OCI-LY1 (cell line): Measurements from ENCODE around the gene PRKACB.

Experiments used
- H2AFZ ChIP-seq: fragments of 200-600 bp; sonication (generic), shearing (Covaris generic); 2 replicates; pipeline ENCODE4 v1.6.0; 2014; ENCODE audit warnings: antibody characterized with exemption, mild to moderate bottlenecking, low read length
- H3F3A ChIP-seq: fragments of 200-600 bp; sonication (generic), shearing (Covaris generic); 2 replicates; pipeline ENCODE4 v1.6.0; 2014; ENCODE audit warnings: mild to moderate bottlenecking, antibody characterized with exemption, low read length, moderate library complexity; ENCODE audit not compliant: insufficient read depth
- H3K27ac ChIP-seq: fragments of 200-600 bp; sonication (generic); 2 replicates; pipeline ENCODE4 v1.5.1; 2014; ENCODE audit warnings: low read length, mixed run types, mild to moderate bottlenecking, low read depth; ENCODE audit not compliant: poor library complexity, severe bottlenecking
- H3K27me3 ChIP-seq: fragments of 200-600 bp; sonication (generic); 2 replicates; pipeline ENCODE4 v1.6.0; 2014; ENCODE audit warnings: antibody characterized with exemption, mild to moderate bottlenecking, low read length, moderate library complexity; ENCODE audit not compliant: insufficient read depth
- H3K36me3 ChIP-seq: fragments of 200-600 bp; sonication (generic); 2 replicates; pipeline ENCODE4 v1.6.1; 2014; ENCODE audit warnings: mild to moderate bottlenecking, antibody characterized with exemption, low read length, moderate library complexity, mixed read lengths; ENCODE audit not compliant: insufficient read depth
- H3K4me1 ChIP-seq: fragments of 200-600 bp; sonication (generic); 2 replicates; pipeline ENCODE4 v1.5.1; 2014; ENCODE audit warnings: mild to moderate bottlenecking, low read length, moderate library complexity; ENCODE audit not compliant: insufficient read depth, severe bottlenecking
- H3K4me2 ChIP-seq: fragments of 200-600 bp; sonication (generic), shearing (Covaris generic); 2 replicates; pipeline ENCODE4 v1.6.1; 2014; ENCODE audit warnings: low read length
- H3K4me3 ChIP-seq: fragments of 200-600 bp; sonication (generic); 2 replicates; pipeline ENCODE4 v1.5.1; 2014; ENCODE audit warnings: low read length, low read depth, mild to moderate bottlenecking, mixed read lengths; ENCODE audit not compliant: poor library complexity, severe bottlenecking
- H3K79me2 ChIP-seq: fragments of 200-600 bp; shearing (Covaris generic); 2 replicates; pipeline ENCODE4 v1.6.1; 2016; ENCODE audit warnings: mixed run types, low read length, mixed read lengths; ENCODE audit not compliant: insufficient read depth
- H3K9ac ChIP-seq: fragments of 200-600 bp; sonication (generic), shearing (Covaris generic); 2 replicates; pipeline ENCODE4 v1.6.1; 2014; ENCODE audit warnings: mild to moderate bottlenecking, low read length, mixed read lengths
- H3K9me2 ChIP-seq: fragments of 200-600 bp; sonication (generic), shearing (Covaris generic); 2 replicates; pipeline ENCODE4 v1.6.1; 2014; ENCODE audit warnings: low read depth, mild to moderate bottlenecking, low read length, mixed read lengths
- H3K9me3 ChIP-seq: fragments of 200-600 bp; shearing (Covaris generic); 2 replicates; pipeline ENCODE4 v1.6.1; 2014; ENCODE audit warnings: low read length, mixed read lengths
- H4K20me1 ChIP-seq: fragments of 200-600 bp; sonication (generic), shearing (Covaris generic); 2 replicates; pipeline ENCODE4 v1.6.0; 2016; ENCODE audit warnings: mild to moderate bottlenecking, low read length; ENCODE audit not compliant: insufficient read depth
- EZH2 ChIP-seq: fragments of 200-600 bp; sonication (generic), shearing (Covaris generic); IDR thresholded peaks from 2 replicates; pipeline ENCODE4 v1.8.0; 2017; ENCODE audit warnings: borderline replicate concordance, mixed run types, mild to moderate bottlenecking, antibody characterized with exemption, low read length, moderate library complexity, mixed read lengths
- TF ChIP-seq, protein P1 (sequence below): fragments of 200-600 bp; sonication (generic), shearing (Covaris generic); IDR thresholded peaks from 2 replicates; pipeline ENCODE4 v1.5.1; 2017; ENCODE audit warnings: mild to moderate bottlenecking, antibody characterized with exemption, low read length, moderate library complexity, mixed read lengths

PRKACB gene

DNA sequence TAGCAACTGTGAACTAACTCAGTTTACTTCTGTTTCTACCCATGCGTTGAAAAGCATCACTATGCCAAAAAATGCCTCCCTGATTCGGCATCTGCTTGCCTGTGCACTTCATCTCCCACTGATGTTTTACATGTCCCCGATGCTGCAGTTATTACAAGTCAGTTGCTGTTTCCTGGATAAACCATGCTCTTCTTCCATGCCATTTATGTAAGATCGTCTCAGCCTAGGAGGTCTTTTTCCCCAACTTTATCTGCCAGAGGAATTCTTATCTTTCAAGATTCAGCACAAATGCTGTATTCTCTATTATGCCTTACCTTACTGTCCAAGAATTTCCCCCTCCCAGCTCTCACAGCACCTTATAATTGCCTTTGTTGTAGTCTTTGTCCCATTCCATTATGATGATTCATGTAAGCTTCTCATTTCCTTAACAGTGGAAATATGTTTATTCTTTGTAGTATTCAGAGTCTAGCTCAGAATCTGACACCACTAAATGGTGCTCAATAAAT lies 30.0 kb downstream of the PRKACB start:
- no peaks in the 10 kb centered on the region for H3K27me3 ChIP-seq
- peaks cover 15% of the 10 kb centered on the region; the same call in 1 of the 2 replicates for H3K36me3 ChIP-seq
- no peak overlapping the region for H3K9ac ChIP-seq
- no peak overlapping the region for H2AFZ ChIP-seq
- H3K79me2 ChIP-seq = peaks cover 82% of the 10 kb centered on the region
- H3K4me1 ChIP-seq = no peaks in the 10 kb centered on the region
- no peaks in the 10 kb centered on the region for H3K9me3 ChIP-seq
- no peak overlapping the region for H3K27ac ChIP-seq
- TF ChIP-seq EZH2 = no peak
- TF ChIP-seq, protein P1, sequence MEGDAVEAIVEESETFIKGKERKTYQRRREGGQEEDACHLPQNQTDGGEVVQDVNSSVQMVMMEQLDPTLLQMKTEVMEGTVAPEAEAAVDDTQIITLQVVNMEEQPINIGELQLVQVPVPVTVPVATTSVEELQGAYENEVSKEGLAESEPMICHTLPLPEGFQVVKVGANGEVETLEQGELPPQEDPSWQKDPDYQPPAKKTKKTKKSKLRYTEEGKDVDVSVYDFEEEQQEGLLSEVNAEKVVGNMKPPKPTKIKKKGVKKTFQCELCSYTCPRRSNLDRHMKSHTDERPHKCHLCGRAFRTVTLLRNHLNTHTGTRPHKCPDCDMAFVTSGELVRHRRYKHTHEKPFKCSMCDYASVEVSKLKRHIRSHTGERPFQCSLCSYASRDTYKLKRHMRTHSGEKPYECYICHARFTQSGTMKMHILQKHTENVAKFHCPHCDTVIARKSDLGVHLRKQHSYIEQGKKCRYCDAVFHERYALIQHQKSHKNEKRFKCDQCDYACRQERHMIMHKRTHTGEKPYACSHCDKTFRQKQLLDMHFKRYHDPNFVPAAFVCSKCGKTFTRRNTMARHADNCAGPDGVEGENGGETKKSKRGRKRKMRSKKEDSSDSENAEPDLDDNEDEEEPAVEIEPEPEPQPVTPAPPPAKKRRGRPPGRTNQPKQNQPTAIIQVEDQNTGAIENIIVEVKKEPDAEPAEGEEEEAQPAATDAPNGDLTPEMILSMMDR = no peak
- H4K20me1 ChIP-seq = no peaks in the 10 kb centered on the region
- no peak overlapping the region for H3K4me2 ChIP-seq
- no peaks in the 10 kb centered on the region for H3F3A ChIP-seq
- no peaks in the 10 kb centered on the region for H3K9me2 ChIP-seq
- H3K4me3 ChIP-seq = no peak overlapping the region

DNA sequence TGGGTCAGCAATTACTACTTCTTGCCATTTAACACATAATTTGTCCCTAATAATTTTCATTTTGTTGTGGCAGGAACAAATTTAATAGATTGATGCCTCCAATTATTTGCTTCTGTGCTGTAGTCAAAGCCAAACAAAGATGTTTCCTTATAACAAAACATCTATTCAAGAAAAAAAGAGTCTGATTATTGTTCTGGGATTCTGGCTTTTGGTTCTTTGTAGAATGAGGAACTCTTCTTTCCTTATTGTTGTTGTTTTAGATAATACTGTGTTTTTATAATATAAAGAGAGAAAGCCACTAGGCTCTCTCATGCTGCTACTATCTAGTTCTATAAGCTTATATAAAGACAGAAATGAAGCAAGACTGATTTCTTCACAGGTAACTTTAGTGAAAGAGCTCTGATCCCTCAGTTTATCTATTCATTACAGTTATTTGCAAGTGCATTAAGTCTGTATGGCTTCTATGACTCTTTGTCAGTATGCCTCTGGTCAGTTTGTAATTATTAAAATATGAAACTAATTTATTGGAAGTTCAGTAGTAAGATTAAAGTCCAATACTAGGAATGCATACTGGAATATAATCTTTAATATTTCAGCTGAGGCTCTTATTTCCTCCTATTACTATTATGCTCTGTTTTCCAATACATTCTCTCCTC lies 37.4 kb downstream of the PRKACB start:
- peaks cover 22% of the 10 kb centered on the region for H3K79me2 ChIP-seq
- H3K27ac ChIP-seq = no peak overlapping the region
- no peaks in the 10 kb centered on the region for H3K9me3 ChIP-seq
- H3K27me3 ChIP-seq = no peaks in the 10 kb centered on the region
- H3K4me1 ChIP-seq = no peaks in the 10 kb centered on the region
- H3K4me3 ChIP-seq = no peak overlapping the region
- peaks cover 48% of the 10 kb centered on the region for H3K36me3 ChIP-seq
- H3K4me2 ChIP-seq = no peak overlapping the region
- H3K9me2 ChIP-seq = no peaks in the 10 kb centered on the region
- no peak overlapping the region for H3K9ac ChIP-seq
- no peak overlapping the region for H2AFZ ChIP-seq
- H4K20me1 ChIP-seq = no peaks in the 10 kb centered on the region
- TF ChIP-seq, protein P1 = no peak
- TF ChIP-seq EZH2 = no peak
- H3F3A ChIP-seq = no peaks in the 10 kb centered on the region

DNA sequence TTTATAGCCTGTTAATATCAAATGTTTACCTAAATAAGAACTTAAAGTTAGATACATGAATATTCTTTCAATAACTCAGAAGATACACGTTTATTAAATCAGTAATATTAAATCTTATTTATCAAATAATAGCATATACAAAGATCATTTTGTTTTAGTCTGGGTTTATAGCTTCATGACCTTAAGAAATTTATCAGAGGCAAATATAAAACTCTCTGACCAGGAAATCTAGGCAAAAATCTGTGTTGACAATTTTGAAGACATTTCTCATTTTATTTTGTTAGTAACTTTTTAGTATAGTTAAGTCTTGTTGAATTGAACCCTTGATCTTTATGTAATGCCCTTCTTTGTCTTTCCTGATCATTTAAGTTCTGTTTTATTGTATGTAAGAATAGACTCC lies 46.4 kb downstream of the PRKACB start:
- H3K36me3 ChIP-seq = peaks cover 96% of the 10 kb centered on the region
- H3K4me1 ChIP-seq = no peaks in the 10 kb centered on the region
- H3K4me3 ChIP-seq = no peak overlapping the region
- no peak overlapping the region for H2AFZ ChIP-seq
- peaks cover 25% of the 10 kb centered on the region for H3K9me3 ChIP-seq
- TF ChIP-seq EZH2 = no peak
- TF ChIP-seq, protein P1 = no peak
- no peaks in the 10 kb centered on the region for H4K20me1 ChIP-seq
- no peaks in the 10 kb centered on the region for H3K27me3 ChIP-seq
- no peaks in the 10 kb centered on the region for H3F3A ChIP-seq
- no peak overlapping the region for H3K9ac ChIP-seq
- no peaks in the 10 kb centered on the region for H3K9me2 ChIP-seq
- H3K79me2 ChIP-seq = 0 out of 2 replicates have a peak, but pooled peaks cover 4% of the 10 kb centered on the region
- no peak overlapping the region for H3K4me2 ChIP-seq
- no peak overlapping the region for H3K27ac ChIP-seq
